GM23338 (cell line): ENCODE measurements around the gene CFAP65. TPM values are rescaled to one million over a fixed set of nuclear protein-coding genes. Genes with fewer than 3 reads are reported as not detected.

Experiments
- ATAC-seq: fragments of 200-7000 bp; cut with Tn5 transposase; 3 replicates; pipeline ENCODE4 v1.9.1; 2020
- DNase-seq: peaks from one replicate; pipeline ENCODE4 v3.0.0-alpha.2; 2015; ENCODE audit warnings: low spot score
- H2AFZ ChIP-seq: fragments of 200-600 bp; sonication (generic); 2 replicates; pipeline ENCODE4 v1.8.0; 2016; ENCODE audit warnings: antibody characterized with exemption, mild to moderate bottlenecking, moderate library complexity
- H3F3A ChIP-seq: fragments of 200-600 bp; sonication (generic); replicated peaks from 2 replicates; pipeline ENCODE4 v1.8.0; 2017; ENCODE audit warnings: antibody characterized with exemption, mixed run types, low read depth
- H3K27ac ChIP-seq: fragments of 200-600 bp; sonication (generic); 2 replicates; pipeline ENCODE4 v1.6.1; 2016; ENCODE audit warnings: low read depth
- H3K27me3 ChIP-seq: fragments of 200-600 bp; sonication (generic); 2 replicates; pipeline ENCODE4 v1.8.0; 2016; ENCODE audit warnings: mild to moderate bottlenecking, mixed run types, moderate library complexity; ENCODE audit not compliant: insufficient read depth
- H3K36me3 ChIP-seq: fragments of 200-600 bp; sonication (generic); 2 replicates; pipeline ENCODE4 v1.8.0; 2016; ENCODE audit warnings: mild to moderate bottlenecking; ENCODE audit not compliant: insufficient read depth
- H3K4me1 ChIP-seq: fragments of 200-600 bp; sonication (generic); 2 replicates; pipeline ENCODE4 v1.8.0; 2016; ENCODE audit warnings: mild to moderate bottlenecking, moderate library complexity; ENCODE audit not compliant: insufficient read depth
- H3K4me2 ChIP-seq: fragments of 200-600 bp; sonication (generic); 2 replicates; pipeline ENCODE4 v1.7.1; 2017; ENCODE audit warnings: mixed run types
- H3K4me3 ChIP-seq: fragments of 200-600 bp; sonication (generic); 2 replicates; pipeline ENCODE4 v1.6.1; 2016; ENCODE audit warnings: mixed run types
- H3K79me2 ChIP-seq: fragments of 200-600 bp; sonication (generic); replicated peaks from 2 replicates; pipeline ENCODE4 v1.8.0; 2017; ENCODE audit warnings: mild to moderate bottlenecking; ENCODE audit not compliant: insufficient read depth
- H3K9me2 ChIP-seq: fragments of 200-600 bp; sonication (generic); 2 replicates; pipeline ENCODE4 v1.8.0; 2017; ENCODE audit not compliant: insufficient read depth
- H4K20me1 ChIP-seq: fragments of 200-600 bp; sonication (generic); replicated peaks from 2 replicates; pipeline ENCODE4 v1.8.0; 2017; ENCODE audit warnings: mild to moderate bottlenecking; ENCODE audit not compliant: insufficient read depth
- H3K27ac Mint-ChIP-seq: 2 replicates; pipeline ENCODE4 v1.8.0; 2020; ENCODE audit warnings: inconsistent platforms, mild to moderate bottlenecking, moderate library complexity, mixed read lengths
- H3K27me3 Mint-ChIP-seq: 3 replicates; pipeline ENCODE4 v1.8.0; 2022; ENCODE audit warnings: low read depth, mild to moderate bottlenecking, moderate library complexity, mixed read lengths, inconsistent platforms; ENCODE audit not compliant: insufficient read depth, poor library complexity
- H3K36me3 Mint-ChIP-seq: 3 replicates; pipeline ENCODE4 v1.8.0; 2021; ENCODE audit warnings: low read depth, mild to moderate bottlenecking, inconsistent platforms, moderate library complexity, mixed read lengths
- H3K4me1 Mint-ChIP-seq: 3 replicates; pipeline ENCODE4 v1.8.0; 2020; ENCODE audit warnings: mild to moderate bottlenecking, inconsistent platforms, mixed read lengths
- H3K4me3 Mint-ChIP-seq: 3 replicates; pipeline ENCODE4 v1.8.0; 2021; ENCODE audit warnings: moderate library complexity, mild to moderate bottlenecking, inconsistent platforms, mixed read lengths
- H3K9me3 Mint-ChIP-seq: 3 replicates; pipeline ENCODE4 v1.8.0; 2020; ENCODE audit warnings: moderate library complexity, mild to moderate bottlenecking, inconsistent platforms, mixed read lengths
- CREB1 ChIP-seq: fragments of 250-450 bp; sonication (Bioruptor Pico); IDR thresholded peaks from 2 replicates; pipeline ENCODE4 v1.5.0; 2020; ENCODE audit warnings: low read depth, mild to moderate bottlenecking, moderate library complexity
- CTCF ChIP-seq, 2 experiments: fragments of 200-600 bp in 1 of 2; sonication (generic) in 1 of 2; conservative IDR thresholded peaks; 2 replicates each; pipeline versions ENCODE4 v1.5.1 to v1.6.1; 2016 to 2017; ENCODE audit warnings: antibody characterized with exemption in 2 of 2, low read depth in 2 of 2, mild to moderate bottlenecking in 2 of 2, moderate library complexity in 1 of 2
- ETS1 ChIP-seq: IDR thresholded peaks from 2 replicates; pipeline ENCODE4 v1.6.1; 2016; ENCODE audit warnings: antibody characterized with exemption
- EZH2 ChIP-seq: fragments of 200-600 bp; sonication (generic); IDR thresholded peaks from one replicate; pipeline ENCODE4 v1.8.0; 2017; ENCODE audit warnings: antibody characterized with exemption, mild to moderate bottlenecking, low read depth; ENCODE audit not compliant: unreplicated experiment
- EZH2phosphoT487 ChIP-seq: fragments of 200-600 bp; sonication (generic); IDR thresholded peaks from one replicate; pipeline ENCODE4 v1.8.1; 2018; ENCODE audit warnings: antibody characterized with exemption; ENCODE audit not compliant: unreplicated experiment
- JUNB ChIP-seq: IDR thresholded peaks from one replicate; pipeline ENCODE4 v1.6.1; 2016; ENCODE audit warnings: antibody characterized with exemption; ENCODE audit not compliant: unreplicated experiment
- NANOG ChIP-seq: IDR thresholded peaks from 2 replicates; pipeline ENCODE4 v1.6.1; 2016; ENCODE audit warnings: antibody characterized with exemption, borderline replicate concordance
- POLR2AphosphoS5 ChIP-seq: IDR thresholded peaks from 2 replicates; pipeline ENCODE4 v1.6.1; 2016; ENCODE audit warnings: antibody characterized with exemption, low read depth
- REST ChIP-seq: IDR thresholded peaks from one replicate; pipeline ENCODE4 v1.6.1; 2018; ENCODE audit warnings: antibody characterized with exemption; ENCODE audit not compliant: unreplicated experiment
- STAT1 ChIP-seq: IDR thresholded peaks from one replicate; pipeline ENCODE4 v1.6.1; 2016; ENCODE audit warnings: antibody characterized with exemption; ENCODE audit not compliant: unreplicated experiment
- ZNF114 ChIP-seq: fragments of 250-450 bp; sonication (Bioruptor Pico); IDR thresholded peaks from 2 replicates; pipeline ENCODE4 v1.5.0; 2020; ENCODE audit warnings: mild to moderate bottlenecking, moderate library complexity
- ZNF331 ChIP-seq: fragments of 250-450 bp; sonication (Bioruptor Pico); IDR thresholded peaks from 2 replicates; pipeline ENCODE4 v1.5.0; 2020; ENCODE audit warnings: low read depth, mild to moderate bottlenecking, moderate library complexity
- ZNF462 ChIP-seq: fragments of 250-450 bp; sonication (Bioruptor Pico); IDR thresholded peaks from 2 replicates; pipeline ENCODE4 v1.5.0; 2020; ENCODE audit warnings: mild to moderate bottlenecking, moderate library complexity
- polyA plus RNA-seq: library from polyadenylated mRNA; unstranded; fragments of >200 nt; fragmentation: Nextera tagmentation; extraction: Ambion mirVana; gene quantifications from 2 replicates; pipeline ENCODE4 v1.2.1, GENCODE V29; 2016
- total RNA-seq: library from RNA; depleted of rRNA; stranded (reverse); fragments of >200 nt; shearing (Covaris generic); gene quantifications from 2 replicates; pipeline ENCODE4 v1.2.3, GENCODE V29; 2014

The CFAP65 gene
- total and polyA plus RNA-seq, 2 experiments from 2014 or later = 0.38 to 0.74 TPM

GRCh38 chr2:218995972-218996711, 45.2 kb downstream of the CFAP65 start:
- Mint-ChIP-seq H3K36me3 (no peaks in the 10 kb centered on the region), H3K4me3 (peak overlapping the region; percentile 66), H3K27ac (no peak overlapping the region), H3K4me1 (peaks cover 22% of the 10 kb centered on the region), H3K27me3 (peaks cover 99% of the 10 kb centered on the region), H3K9me3 (no peaks in the 10 kb centered on the region)
- DNase-seq (peak; percentile 93), ATAC-seq (peak; percentile 9)
- H3K4me2 ChIP-seq = peak overlapping the region; percentile 78
- no peaks in the 10 kb centered on the region for H3K79me2 ChIP-seq
- TF ChIP-seq CTCF (conservative IDR thresholded peaks at IDR 0.05; ENCODE audit: low read depth in 2 of 2) = peak; percentile 79 to 98
- TF ChIP-seq EZH2 = peak; percentile 66
- TF ChIP-seq ZNF114 (CRISPR knock-in tag) = no peak
- no peak for TF ChIP-seq POLR2AphosphoS5
- no peak for TF ChIP-seq EZH2phosphoT487
- TF ChIP-seq CREB1 (CRISPR knock-in tag) = peak; percentile 69
- TF ChIP-seq ETS1 = no peak
- no peak for TF ChIP-seq ZNF331 (CRISPR knock-in tag)
- TF ChIP-seq ZNF462 (CRISPR knock-in tag) = no peak
- TF ChIP-seq NANOG = no peak
- no peak for TF ChIP-seq REST
- no peak for TF ChIP-seq JUNB
- no peak for TF ChIP-seq STAT1
- peak overlapping the region; percentile 50 for H3K4me3 ChIP-seq
- peaks cover 10% of the 10 kb centered on the region; the same call in 1 of the 2 replicates for H4K20me1 ChIP-seq
- no peak overlapping the region for H3K27ac ChIP-seq
- H2AFZ ChIP-seq = no peak overlapping the region
- peaks cover 100% of the 10 kb centered on the region for H3K27me3 ChIP-seq
- no peaks in the 10 kb centered on the region for H3K9me2 ChIP-seq
- H3F3A ChIP-seq = peaks cover 11% of the 10 kb centered on the region; the same call in 1 of the 2 replicates
- H3K36me3 ChIP-seq = no peaks in the 10 kb centered on the region
- peaks cover 44% of the 10 kb centered on the region for H3K4me1 ChIP-seq
